Naive B cell (primary cell): ENCODE measurements around the gene INAVA. TPM values are rescaled to one million over a fixed set of nuclear protein-coding genes. Genes with fewer than 3 reads are reported as not detected.
"Not testable (repeated sequence)": the region's sequence is repeated elsewhere in the genome, so short reads cannot be mapped to it uniquely, and the experiment has no call there.

ENCODE experiments used
- ATAC-seq, 2 donors: fragments of 150-1000 bp; cut with Tn5 transposase; 2 replicates each; pipeline ENCODE4 v1.10.0; 2021; ENCODE audit warnings: low read depth in 2 of 2, mild to moderate bottlenecking in 2 of 2, moderate library complexity in 2 of 2
- DNase-seq: peaks from one replicate; pipeline ENCODE4 v3.0.0; 2022
- H3K27ac Mint-ChIP-seq, 6 donors: one replicate each; pipeline ENCODE4 v1.8.0; 2020 to 2022; ENCODE audit warnings: mild to moderate bottlenecking in 6 of 6, mixed read lengths in 6 of 6, moderate library complexity in 5 of 6, inconsistent platforms in 2 of 6
- H3K27me3 Mint-ChIP-seq, 3 donors: one replicate each; pipeline ENCODE4 v1.8.0; 2021 to 2022; ENCODE audit warnings: mixed read lengths in 3 of 3, mild to moderate bottlenecking in 1 of 3
- H3K36me3 Mint-ChIP-seq, 2 donors: one replicate each; pipeline ENCODE4 v1.8.0; 2020 to 2022; ENCODE audit warnings: mixed read lengths in 2 of 2, inconsistent platforms in 1 of 2, mild to moderate bottlenecking in 1 of 2
- H3K4me1 Mint-ChIP-seq, 3 donors: one replicate each; pipeline ENCODE4 v1.8.0; 2020 to 2022; ENCODE audit warnings: mixed read lengths in 3 of 3, inconsistent platforms in 1 of 3, mild to moderate bottlenecking in 1 of 3, moderate library complexity in 1 of 3
- H3K4me3 Mint-ChIP-seq, 8 donors: one replicate each; pipeline ENCODE4 v1.8.0; 2020 to 2022; ENCODE audit warnings: mild to moderate bottlenecking in 8 of 8, mixed read lengths in 8 of 8, moderate library complexity in 8 of 8, inconsistent platforms in 2 of 8
- H3K9me3 Mint-ChIP-seq, 7 donors: one replicate each; pipeline ENCODE4 v1.8.0; 2020 to 2022; ENCODE audit warnings: mixed read lengths in 7 of 7, mild to moderate bottlenecking in 5 of 7, inconsistent platforms in 2 of 7, moderate library complexity in 1 of 7
- polyA plus RNA-seq, 6 donors: library from polyadenylated mRNA; unstranded; fragments of 300-500 nt; fragmentation: Illumina TruSeq; gene quantifications; one replicate each; pipeline ENCODE4 v1.2.3, GENCODE V29; 2021; ENCODE audit warnings: low read depth in 6 of 6

The INAVA gene
- polyA plus RNA-seq, 6 donors from 2014 or later = not detected

GRCh38 chr1:200919386-200919785 lies 24.7 kb downstream of the INAVA start:
- Mint-ChIP-seq H3K9me3 (no peaks in the 10 kb centered on the region), H3K27ac (no peak overlapping the region), H3K4me1 (no peaks in the 10 kb centered on the region), H3K36me3 (no peaks in the 10 kb centered on the region), H3K27me3 (peaks cover 5 to 8% (median 5%) of the 10 kb centered on the region in 3 donors), H3K4me3 (no peak overlapping the region)
- no peak for DNase-seq
- no peak for ATAC-seq

GRCh38 chr1:200921571-200922110 lies 26.9 kb downstream of the INAVA start:
- H3K9me3 Mint-ChIP-seq = no peaks in the 10 kb centered on the region
- peaks cover 5 to 8% (median 5%) of the 10 kb centered on the region in 3 donors for H3K27me3 Mint-ChIP-seq
- no peaks in the 10 kb centered on the region for H3K36me3 Mint-ChIP-seq
- DNase-seq (no peak), ATAC-seq (no peak)
- peak overlapping the region in 1 of 6 donors; percentile 32 for H3K27ac Mint-ChIP-seq
- no peak overlapping the region for H3K4me3 Mint-ChIP-seq
- H3K4me1 Mint-ChIP-seq = no peaks in the 10 kb centered on the region

- H3K36me3 Mint-ChIP-seq = no peaks in the 10 kb centered on the region
- H3K27me3 Mint-ChIP-seq = peaks cover 5 to 8% (median 8%) of the 10 kb centered on the region in 3 donors
- H3K4me3 Mint-ChIP-seq = no peak overlapping the region
- no peaks in the 10 kb centered on the region for H3K4me1 Mint-ChIP-seq
- H3K9me3 Mint-ChIP-seq = no peaks in the 10 kb centered on the region
- no peak overlapping the region for H3K27ac Mint-ChIP-seq
- DNase-seq = no peak
- ATAC-seq = no peak
Measured at GRCh38 chr1:200922406-200922805, 27.7 kb downstream of the INAVA start.

- no peak for ATAC-seq
- no peaks in the 10 kb centered on the region for H3K36me3 Mint-ChIP-seq
- peaks cover 5 to 8% (median 8%) of the 10 kb centered on the region in 3 donors for H3K27me3 Mint-ChIP-seq
- no peak overlapping the region for H3K4me3 Mint-ChIP-seq
- no peak for DNase-seq
- no peaks in the 10 kb centered on the region for H3K9me3 Mint-ChIP-seq
- no peak overlapping the region for H3K27ac Mint-ChIP-seq
- H3K4me1 Mint-ChIP-seq = no peaks in the 10 kb centered on the region
Measured at GRCh38 chr1:200923601-200924000, 28.9 kb downstream of the INAVA start.

- Mint-ChIP-seq H3K9me3 (no peaks in the 10 kb centered on the region), H3K4me3 (no peak overlapping the region), H3K36me3 (no peaks in the 10 kb centered on the region), H3K4me1 (no peaks in the 10 kb centered on the region), H3K27ac (no peak overlapping the region), H3K27me3 (peaks cover 5 to 8% (median 8%) of the 10 kb centered on the region in 3 donors)
- ATAC-seq = no peak
- DNase-seq = no peak
Measured at GRCh38 chr1:200925831-200926230, 31.1 kb downstream of the INAVA start.

- DNase-seq (no peak), ATAC-seq (no peak)
- Mint-ChIP-seq H3K9me3 (peaks cover 0 to 6% (median 0%) of the 10 kb centered on the region in 7 donors), H3K27me3 (peaks cover 0 to 7% (median 6%) of the 10 kb centered on the region in 3 donors), H3K36me3 (no peaks in the 10 kb centered on the region), H3K27ac (no peak overlapping the region), H3K4me1 (no peaks in the 10 kb centered on the region), H3K4me3 (no peak overlapping the region)
Measured at GRCh38 chr1:200929530-200930278, 35.0 kb downstream of the INAVA start.

GRCh38 chr1:200930285-200930684 lies 35.6 kb downstream of the INAVA start:
- not testable (repeated sequence) for H3K36me3 Mint-ChIP-seq, H3K27me3 Mint-ChIP-seq, DNase-seq, H3K9me3 Mint-ChIP-seq, H3K4me1 Mint-ChIP-seq, H3K4me3 Mint-ChIP-seq, H3K27ac Mint-ChIP-seq, ATAC-seq

- ATAC-seq = no peak
- Mint-ChIP-seq H3K27ac (no peak overlapping the region), H3K4me3 (no peak overlapping the region), H3K4me1 (no peaks in the 10 kb centered on the region), H3K27me3 (peaks cover 0 to 7% (median 6%) of the 10 kb centered on the region in 3 donors), H3K9me3 (peaks cover 0 to 6% (median 0%) of the 10 kb centered on the region in 7 donors), H3K36me3 (no peaks in the 10 kb centered on the region)
- DNase-seq = no peak
Measured at GRCh38 chr1:200931776-200932175, 37.1 kb downstream of the INAVA start.

GRCh38 chr1:200934676-200935245 lies 40.1 kb downstream of the INAVA start:
- DNase-seq = no peak
- Mint-ChIP-seq H3K36me3 (no peaks in the 10 kb centered on the region), H3K27me3 (peaks cover 0 to 6% (median 4%) of the 10 kb centered on the region in 3 donors), H3K9me3 (peaks cover 0 to 6% (median 0%) of the 10 kb centered on the region in 7 donors), H3K4me1 (no peaks in the 10 kb centered on the region), H3K27ac (no peak overlapping the region), H3K4me3 (no peak overlapping the region)
- no peak for ATAC-seq

- H3K36me3 Mint-ChIP-seq, ATAC-seq, H3K4me1 Mint-ChIP-seq, DNase-seq, H3K27me3 Mint-ChIP-seq, H3K9me3 Mint-ChIP-seq, H3K4me3 Mint-ChIP-seq: not testable (repeated sequence)
- H3K27ac Mint-ChIP-seq = peak overlapping the region in 1 of 6 donors; percentile 75
Measured at GRCh38 chr1:200935286-200935962, 40.7 kb downstream of the INAVA start.

GRCh38 chr1:200938955-200939354 lies 44.3 kb downstream of the INAVA start:
- no peak for DNase-seq
- Mint-ChIP-seq H3K27ac (no peak overlapping the region), H3K9me3 (peaks cover 0 to 22% (median 12%) of the 10 kb centered on the region in 7 donors), H3K27me3 (no peaks in the 10 kb centered on the region), H3K36me3 (no peaks in the 10 kb centered on the region), H3K4me3 (no peak overlapping the region), H3K4me1 (no peaks in the 10 kb centered on the region)
- no peak for ATAC-seq

GRCh38 chr1:200945111-200945510 lies 50.4 kb downstream of the INAVA start:
- no peak overlapping the region for H3K4me3 Mint-ChIP-seq
- DNase-seq (no peak), ATAC-seq (no peak)
- H3K36me3 Mint-ChIP-seq = peaks cover 6 to 14% of the 10 kb centered on the region in 2 donors
- no peaks in the 10 kb centered on the region for H3K4me1 Mint-ChIP-seq
- peaks cover 15 to 40% (median 32%) of the 10 kb centered on the region in 3 donors for H3K27me3 Mint-ChIP-seq
- H3K27ac Mint-ChIP-seq = no peak overlapping the region
- peaks cover 10 to 29% (median 16%) of the 10 kb centered on the region in 7 donors for H3K9me3 Mint-ChIP-seq

GRCh38 chr1:200947059-200947566 lies 52.4 kb downstream of the INAVA start:
- Mint-ChIP-seq H3K27ac (no peak overlapping the region), H3K27me3 (peaks cover 15 to 40% (median 32%) of the 10 kb centered on the region in 3 donors), H3K9me3 (peaks cover 3 to 13% (median 9%) of the 10 kb centered on the region in 7 donors), H3K4me1 (no peaks in the 10 kb centered on the region), H3K4me3 (no peak overlapping the region), H3K36me3 (peaks cover 6 to 14% of the 10 kb centered on the region in 2 donors)
- ATAC-seq (no peak), DNase-seq (no peak)
